HG03175 (cell line): ENCODE results near the gene PPM1H.

Experiments
- ATAC-seq: cut with Tn5 transposase; IDR thresholded peaks from one replicate; pipeline ENCODE4 v1.9.1; 2021; ENCODE audit warnings: mild to moderate bottlenecking, moderate library complexity; ENCODE audit not compliant: unreplicated experiment

Gene PPM1H

DNA sequence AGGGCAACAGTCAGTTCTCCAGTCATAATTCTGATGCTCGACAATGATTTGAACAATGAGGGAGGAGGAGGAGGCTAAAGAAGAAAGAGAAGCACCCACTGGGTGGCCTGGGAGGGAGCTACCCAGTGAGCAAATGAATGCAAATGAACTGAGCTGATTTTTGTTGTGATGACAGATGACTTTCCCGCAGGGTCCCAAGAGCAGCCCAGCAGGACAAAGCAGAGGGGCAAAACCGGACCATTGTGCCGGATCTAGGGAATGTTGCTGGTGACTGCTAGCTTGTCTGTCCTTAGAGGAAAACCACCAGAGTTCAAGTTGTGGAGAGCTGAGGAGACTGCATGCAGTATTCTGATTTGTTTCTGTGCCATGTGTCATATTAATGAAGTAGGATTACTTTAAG lies 305.5 kb downstream of the PPM1H start:
- ATAC-seq = no peak

DNA sequence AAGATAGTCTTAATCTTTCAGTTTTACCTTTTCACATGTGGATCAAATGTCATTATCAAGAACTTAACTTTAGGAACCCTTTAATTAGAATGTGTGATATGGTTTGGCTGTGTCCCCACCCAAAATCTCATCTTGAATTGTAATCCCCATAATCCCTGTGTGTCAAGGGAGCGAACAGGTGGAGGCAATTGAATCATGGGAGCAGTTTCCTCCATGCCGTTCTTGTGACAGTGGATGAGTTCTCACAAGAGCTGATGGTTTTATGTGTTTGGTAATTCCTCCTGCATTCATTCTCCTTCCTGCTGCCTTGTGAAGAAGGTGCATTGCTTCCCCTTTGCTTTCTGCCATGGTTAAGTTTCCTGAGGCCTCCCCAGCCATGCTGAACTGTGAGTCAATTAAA lies 307.8 kb downstream of the PPM1H start:
- no peak for ATAC-seq

DNA sequence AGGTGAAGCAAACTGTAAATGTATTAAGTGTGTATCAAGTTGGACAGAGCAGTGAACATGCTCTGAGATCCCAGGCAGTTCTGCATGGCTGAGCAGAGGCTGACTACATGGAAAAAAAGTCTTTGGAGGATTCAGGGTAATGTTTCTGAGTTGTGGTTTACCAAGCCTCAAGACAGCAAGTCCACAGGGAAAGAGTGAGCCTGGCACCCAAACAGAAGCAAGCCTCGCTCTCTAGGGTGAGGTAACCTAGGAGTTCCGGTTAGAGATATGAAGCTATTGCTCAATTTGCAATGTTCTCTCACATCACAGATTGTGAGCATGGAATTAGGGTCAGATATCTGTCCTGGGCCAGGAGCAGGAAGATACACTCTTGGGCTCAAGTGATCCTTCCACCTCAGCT lies 309.7 kb downstream of the PPM1H start:
- ATAC-seq = no peak

DNA sequence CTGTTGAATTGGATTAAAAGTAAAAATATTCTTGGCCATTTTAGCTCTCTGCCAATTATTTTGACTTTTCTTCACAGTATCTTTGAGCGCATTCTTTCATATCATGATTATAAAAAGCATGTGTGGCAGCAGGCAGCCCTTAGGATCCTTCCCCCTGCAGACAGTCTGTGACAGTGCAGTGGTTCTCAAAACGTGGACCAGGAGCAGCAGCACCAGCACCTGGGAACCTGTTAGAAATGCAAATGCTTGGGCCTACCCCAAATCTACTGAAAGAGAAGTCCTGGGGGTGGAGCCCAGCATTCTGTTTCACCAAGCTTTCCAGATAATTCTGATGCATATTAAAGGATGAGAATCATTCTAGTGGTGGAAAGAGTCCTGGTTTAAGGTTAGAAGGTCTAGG lies 312.8 kb downstream of the PPM1H start:
- ATAC-seq = no peak

DNA sequence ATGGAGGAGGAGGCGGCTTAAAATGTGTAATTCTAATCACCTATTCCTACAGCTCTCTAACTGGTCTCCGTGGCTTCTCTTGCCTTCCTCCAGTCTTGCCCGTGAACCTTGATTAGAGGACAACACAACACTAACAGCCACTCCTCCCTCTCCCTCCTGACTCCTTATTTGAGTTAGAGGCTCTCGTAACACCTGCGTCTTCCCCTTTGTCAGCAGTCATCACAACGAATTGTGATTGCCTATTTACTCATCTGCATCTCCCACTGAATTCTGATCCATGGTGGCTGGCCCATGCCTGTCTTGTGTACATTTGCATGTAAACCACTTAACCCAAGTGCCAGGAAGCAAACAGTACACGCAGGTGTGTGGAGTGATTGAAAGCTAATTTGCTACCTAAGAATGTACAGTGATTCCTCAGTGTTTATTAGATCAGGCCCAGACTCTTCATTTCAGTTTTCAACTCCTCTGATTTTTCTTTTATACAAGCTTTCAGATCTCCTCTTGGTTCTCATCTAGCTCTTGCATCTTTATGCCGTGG lies 313.8 kb downstream of the PPM1H start:
- no peak for ATAC-seq

DNA sequence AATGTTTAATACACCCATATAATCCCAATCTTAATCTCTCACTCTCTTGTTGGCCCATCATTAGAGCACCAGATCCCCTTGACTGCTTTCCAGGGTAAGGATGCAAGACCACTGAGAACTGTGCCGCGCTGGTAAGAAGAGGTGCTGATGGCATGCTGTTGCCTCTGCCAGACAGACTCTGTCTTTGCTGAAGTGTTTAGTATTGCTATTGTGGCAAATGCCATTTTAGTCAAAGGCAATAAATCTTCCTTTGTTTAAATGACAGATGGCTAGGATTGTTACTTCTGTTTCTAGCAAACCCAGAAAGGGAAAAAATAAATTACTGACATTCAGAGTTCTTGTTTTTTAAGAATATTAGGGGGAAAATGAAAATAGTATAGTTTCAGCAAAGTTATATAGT lies 316.0 kb downstream of the PPM1H start:
- ATAC-seq = no peak

DNA sequence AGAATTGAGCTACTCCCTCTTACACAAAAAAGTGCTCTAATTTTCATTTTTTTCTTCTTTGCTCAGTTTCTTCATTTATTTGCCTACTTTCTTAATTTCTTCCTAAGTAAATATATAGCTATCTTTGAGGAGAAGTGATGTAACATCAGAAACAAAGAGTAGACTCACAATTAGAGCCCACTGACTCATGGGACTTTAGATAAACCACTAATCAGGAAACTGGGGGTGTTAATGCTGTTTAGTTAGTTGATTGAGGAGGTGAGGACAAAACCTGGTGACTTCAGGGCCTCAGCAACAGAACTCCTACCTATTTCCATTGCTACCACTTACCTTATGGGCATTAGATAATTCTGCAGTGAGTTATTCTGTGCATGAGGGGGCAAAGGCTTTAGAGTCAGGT lies 316.6 kb downstream of the PPM1H start:
- ATAC-seq = no peak

DNA sequence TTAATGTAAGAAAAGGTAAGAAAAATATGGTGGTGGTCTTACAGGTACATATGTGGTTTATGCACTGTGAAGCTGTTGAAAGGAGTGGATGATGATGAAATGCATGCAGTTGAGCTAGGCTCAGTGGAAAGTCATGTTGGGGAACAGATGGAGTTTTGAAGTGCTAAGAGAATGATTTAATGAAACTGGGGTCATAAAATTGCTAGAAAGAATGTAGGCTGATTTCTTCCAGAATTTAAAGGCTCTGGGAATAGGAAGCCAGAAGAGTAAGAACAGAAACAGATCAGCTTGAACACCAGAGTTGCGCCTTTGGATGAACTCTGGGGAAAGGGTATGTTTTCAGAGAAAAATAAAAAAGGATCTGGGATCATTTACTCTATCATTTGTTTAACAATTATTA lies 321.9 kb downstream of the PPM1H start:
- no peak for ATAC-seq

DNA sequence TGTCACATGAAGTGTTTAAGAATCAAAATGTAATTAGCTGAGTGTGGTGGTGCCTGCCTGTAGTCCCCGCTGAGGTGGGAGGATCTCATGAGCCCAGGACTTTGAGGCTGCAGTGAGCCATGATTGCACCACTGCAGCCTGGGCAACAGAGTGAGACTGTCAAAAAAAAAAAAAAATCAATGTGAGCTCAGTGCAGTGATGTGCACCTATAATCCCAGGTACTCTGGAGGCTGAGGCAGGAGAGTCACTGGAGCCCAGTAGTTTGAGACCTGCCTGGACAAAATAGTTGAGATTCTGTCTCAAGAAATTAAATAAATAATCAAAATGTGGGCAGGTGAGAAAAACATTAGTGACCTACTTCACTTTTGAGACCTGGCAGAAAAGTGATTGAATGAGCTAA lies 328.3 kb downstream of the PPM1H start:
- no peak for ATAC-seq

DNA sequence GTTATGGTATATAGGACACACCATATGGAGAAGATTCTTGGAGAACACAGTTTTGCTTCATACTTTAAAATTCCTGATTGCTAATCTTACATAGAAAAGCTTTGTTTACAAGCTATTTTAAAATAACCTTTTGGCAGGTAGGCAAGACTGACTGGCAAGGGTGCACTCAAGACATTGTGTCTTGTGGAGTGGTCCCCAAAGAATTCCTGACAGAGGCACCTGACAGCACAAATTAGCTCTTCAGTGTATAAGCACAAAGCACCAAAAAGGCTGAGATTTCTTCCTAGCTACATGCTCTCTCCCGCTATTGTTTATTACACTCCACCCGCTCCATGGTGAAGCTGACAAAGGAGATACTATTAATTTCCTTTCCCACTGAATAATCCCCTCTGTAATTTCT lies 329.0 kb downstream of the PPM1H start:
- ATAC-seq = no peak

DNA sequence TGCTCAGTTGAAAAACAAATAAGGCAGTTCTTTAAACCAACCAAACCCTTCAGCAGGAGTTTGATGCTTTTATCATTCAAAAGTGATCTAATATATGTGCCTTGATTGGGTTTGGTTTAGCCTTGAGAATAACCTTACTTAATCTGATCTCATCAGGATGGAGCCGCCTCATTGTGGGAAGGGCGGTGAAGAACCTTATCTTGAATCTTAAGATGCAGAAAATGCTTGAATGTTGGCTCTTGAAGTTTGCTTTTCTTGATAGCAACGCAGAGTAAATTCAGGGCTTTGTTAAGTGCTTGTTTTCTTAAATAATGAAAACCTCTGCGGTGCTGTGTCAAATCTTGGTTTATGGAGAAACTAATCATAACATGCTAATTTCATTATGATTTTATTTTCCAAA lies 330.1 kb downstream of the PPM1H start:
- no peak for ATAC-seq

DNA sequence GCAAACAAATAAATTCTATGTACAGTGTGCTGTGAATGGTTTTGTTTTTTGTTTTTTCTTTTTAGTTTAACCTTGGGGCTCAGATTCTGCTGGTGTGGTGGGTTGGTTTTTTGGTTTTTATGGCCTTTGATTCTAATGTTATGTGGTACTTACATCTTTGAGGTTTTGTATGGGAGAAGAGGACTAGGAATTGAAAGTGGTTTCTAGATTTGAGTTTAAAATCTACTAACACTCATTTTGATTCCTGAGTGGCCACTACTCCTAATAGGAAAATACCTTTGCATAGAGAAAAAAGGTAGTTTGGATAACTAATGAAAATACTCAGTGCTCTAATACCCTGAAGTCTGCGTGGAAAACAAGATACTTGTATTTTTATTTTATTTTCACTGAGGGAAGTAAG lies 330.6 kb downstream of the PPM1H start:
- ATAC-seq = no peak

DNA sequence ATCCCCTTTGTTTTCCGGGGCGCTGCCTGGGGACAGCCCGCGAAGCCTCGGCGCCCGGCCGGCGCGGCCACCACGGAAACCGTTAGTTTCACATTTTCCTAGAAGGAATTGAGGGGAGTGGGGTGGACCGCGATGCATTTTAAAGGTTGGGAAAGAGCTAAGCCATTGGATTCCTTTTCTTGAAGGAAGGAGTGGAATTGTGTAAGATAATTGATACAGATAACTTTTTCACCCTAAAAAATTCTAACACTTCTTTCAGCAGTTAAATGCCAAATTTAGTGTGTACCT lies 331.2 kb downstream of the PPM1H start:
- ATAC-seq = no peak

DNA sequence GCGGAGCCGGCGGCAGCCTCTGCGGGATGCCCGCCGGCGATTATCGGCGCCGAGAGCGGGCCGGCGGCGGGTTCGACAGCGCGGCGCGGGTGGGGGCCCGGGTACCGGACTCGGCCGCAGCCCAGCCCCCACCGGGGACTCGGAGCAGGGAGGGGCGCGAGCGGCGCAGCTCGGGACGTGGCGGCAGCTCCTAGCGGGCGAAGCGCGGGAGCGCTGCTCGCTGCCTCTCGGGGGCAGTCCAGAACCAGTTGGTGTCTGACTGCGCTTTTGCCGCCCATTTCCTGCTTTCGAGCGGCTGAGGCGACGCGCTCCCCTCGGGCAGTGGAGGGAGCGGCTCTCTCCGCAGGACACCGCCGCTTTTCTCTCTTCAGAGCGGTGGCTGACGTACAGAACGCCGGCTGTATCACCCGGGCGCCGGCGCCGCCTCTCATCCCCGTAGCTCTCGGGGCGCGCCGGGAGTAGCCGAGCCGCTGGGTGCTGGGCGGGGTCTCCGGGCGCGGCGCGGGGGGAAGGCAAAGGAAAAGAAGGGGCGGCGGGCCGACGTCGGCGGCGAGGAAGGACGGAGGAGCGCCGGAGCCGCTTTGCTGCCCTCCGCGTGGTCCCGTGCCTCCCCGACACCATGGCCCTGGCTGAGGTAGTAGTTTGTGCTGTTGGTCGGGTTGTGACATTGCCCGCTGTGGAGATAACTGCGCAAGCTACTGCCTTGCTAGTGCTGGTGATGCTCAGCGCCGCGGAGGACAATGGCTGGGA lies 331.7 kb downstream of the PPM1H start:
- peak; percentile 82 for ATAC-seq

DNA sequence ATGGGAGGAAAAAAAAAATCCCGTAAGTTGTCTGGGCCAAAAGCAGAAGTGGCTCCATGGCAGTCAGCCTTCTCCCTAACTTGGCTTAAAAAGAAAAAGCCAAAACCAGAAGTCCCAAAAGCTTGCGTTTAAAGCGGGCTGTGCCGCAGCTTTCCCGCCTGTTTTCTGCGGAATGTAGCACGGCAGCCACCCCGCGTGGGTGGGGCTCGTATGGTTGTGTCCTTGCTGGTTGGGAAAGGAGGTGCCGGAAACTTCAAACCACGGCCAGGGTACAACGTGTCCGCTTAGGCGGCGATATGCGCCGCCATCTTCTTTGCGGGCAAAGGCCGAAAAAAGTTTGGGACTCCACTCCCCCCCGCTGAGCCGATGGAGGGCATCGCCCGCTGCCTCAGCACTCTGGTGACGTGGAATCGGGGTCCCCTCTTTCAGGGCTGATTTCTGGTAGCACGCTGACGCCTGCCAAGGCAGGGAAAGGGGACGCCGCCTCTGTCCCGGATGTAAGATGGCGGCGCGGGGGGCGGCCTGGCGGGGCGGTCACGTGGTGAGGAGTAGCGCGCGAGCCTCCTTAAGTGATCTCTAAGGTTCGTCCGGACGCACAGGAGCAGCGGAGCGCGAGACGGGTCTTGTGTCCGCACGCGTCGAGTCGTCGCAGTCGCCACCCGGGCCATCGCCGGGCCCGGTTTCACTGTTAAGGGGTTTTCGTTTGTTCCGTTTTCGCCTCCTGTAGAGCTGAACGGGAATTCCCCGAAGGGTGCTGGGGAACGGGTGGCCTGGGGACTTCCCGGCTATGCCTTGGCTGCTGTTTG lies 332.5 kb downstream of the PPM1H start:
- ATAC-seq = peak; percentile 63

DNA sequence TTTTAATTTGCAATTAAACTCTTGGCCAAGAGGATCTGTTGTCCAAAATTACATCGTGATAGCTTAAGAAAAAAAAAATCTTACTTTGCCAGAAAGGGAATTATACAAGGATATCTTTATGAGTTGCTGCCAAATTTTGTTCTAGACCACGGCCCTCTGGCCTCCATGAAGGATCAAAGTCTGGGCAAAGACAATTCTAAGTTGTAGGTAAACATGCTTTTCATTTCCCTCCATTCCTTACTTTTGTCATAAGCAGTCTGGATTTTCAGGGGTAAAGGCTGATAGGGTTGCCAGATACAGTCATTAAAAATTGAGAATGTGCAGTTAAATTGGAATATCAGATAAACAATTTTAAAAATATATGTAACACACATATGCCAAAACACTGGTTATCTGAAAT lies 333.2 kb downstream of the PPM1H start:
- no peak for ATAC-seq

DNA sequence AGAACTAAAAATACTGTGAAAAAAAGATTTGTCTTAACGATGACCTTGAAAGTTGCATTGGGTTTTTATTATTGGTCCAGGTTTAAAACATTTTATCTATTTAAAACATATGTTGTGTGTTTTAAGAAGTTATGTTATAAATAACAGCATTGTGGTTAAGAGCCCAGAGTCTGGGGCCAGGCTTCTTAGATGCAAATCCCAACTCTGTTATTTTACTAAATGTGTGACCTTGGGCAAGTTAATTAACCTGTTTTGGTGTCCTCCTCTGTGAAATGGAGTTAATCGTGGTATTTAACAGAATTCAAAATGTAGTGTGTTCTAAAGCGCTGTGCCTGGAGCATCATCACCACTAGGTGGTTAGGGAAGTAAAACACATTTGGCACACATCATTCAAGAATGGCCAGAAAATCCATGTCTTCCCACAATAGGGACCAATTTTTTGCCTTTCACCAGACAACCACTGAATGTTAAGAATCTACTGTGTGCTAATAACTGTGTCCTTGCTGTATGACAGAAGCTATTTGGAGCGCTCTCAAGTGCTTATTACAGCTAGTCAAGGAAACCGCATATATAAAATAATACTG lies 335.0 kb downstream of the PPM1H start:
- no peak for ATAC-seq

DNA sequence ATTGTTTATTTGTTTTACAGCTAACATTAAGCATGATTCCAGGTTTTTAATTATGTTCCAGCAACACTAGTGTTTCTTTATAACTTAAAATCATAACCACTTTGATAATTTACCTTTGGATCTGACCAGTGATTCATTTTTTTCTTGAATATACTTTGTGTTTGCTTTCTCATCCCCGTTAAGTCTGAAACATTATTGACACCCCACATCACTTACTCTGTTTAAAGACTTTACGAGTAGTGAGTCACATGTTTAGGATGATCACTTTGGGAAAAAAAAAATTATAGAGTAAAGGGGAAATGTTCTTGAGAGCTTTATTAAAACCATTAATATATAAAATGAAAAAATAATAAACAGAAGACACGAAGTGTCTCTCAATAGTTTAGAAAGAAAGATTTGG lies 336.1 kb downstream of the PPM1H start:
- ATAC-seq = no peak

DNA sequence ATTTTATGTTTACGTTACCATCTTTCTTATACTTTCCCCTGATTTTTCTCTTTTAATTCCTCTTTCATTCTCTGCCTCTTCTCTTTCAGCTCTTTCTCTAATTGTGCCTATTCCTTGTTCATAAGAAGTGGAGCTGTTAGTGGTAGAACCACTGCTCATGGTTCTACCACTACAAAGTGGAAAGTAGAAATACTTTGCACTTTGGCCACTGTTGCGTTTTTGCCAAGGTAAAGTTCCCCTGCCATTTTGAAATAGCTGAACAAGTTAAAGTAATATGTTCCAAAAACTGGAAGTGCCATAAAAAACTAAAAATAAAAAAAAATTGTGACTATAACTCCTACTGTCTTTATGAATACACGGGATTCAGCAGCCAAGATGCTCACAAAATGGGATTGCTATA lies 337.7 kb downstream of the PPM1H start:
- ATAC-seq = no peak
